ENCODE data around the gene ANKRD13B.

Gene ANKRD13B

DNA sequence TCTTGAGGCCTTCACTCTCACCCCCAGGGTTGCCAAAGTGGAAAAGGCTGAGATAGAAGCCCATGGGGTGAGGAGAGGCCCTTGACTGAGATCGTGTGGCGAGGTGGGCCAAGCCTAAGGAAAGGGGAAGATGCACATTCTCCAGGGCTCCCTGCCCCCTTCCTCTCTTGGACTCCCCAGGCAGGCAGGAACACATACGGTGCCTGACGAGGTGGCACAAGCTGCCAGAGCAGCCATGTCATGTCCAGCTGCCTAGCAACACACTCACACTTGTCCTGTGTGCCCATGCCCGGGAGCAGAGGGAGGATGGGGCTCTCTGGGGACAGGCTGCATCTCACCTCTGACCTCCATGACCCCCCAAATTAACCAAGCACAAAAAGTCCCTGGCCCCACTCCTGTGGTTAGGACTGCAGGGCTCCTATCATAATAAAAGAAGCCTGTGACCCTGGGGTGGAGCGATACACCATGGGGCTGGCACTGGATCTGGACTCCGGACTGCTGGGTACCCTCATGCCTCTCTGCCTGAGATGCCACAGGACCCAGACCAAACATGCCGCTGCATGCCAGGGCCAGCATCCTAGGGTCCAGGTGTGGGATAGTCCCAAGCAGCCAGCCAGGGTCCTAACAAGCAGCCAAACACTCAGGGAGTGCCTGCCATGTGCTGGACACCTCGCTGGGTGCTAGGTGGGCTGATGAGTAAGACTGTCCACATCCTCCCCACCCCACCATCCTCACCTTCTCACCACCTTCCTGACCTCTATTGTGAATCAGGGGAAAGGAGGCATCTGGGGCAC, 6.1 kb upstream of the ANKRD13B start:
- TF ChIP-seq, protein P1, sequence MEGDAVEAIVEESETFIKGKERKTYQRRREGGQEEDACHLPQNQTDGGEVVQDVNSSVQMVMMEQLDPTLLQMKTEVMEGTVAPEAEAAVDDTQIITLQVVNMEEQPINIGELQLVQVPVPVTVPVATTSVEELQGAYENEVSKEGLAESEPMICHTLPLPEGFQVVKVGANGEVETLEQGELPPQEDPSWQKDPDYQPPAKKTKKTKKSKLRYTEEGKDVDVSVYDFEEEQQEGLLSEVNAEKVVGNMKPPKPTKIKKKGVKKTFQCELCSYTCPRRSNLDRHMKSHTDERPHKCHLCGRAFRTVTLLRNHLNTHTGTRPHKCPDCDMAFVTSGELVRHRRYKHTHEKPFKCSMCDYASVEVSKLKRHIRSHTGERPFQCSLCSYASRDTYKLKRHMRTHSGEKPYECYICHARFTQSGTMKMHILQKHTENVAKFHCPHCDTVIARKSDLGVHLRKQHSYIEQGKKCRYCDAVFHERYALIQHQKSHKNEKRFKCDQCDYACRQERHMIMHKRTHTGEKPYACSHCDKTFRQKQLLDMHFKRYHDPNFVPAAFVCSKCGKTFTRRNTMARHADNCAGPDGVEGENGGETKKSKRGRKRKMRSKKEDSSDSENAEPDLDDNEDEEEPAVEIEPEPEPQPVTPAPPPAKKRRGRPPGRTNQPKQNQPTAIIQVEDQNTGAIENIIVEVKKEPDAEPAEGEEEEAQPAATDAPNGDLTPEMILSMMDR (IDR thresholded peaks at IDR 0.05; ENCODE audit: low read depth, low read length): no peak
- peak overlapping the region in 1 of 2 donors; percentile 82 for H3K4me3 ChIP-seq (replicated peaks in 1 of 2; ENCODE audit: low read depth in 2 of 2, low read length in 2 of 2)
- DNase-seq (ENCODE audit: low read depth in 2 of 2): no peak

DNA sequence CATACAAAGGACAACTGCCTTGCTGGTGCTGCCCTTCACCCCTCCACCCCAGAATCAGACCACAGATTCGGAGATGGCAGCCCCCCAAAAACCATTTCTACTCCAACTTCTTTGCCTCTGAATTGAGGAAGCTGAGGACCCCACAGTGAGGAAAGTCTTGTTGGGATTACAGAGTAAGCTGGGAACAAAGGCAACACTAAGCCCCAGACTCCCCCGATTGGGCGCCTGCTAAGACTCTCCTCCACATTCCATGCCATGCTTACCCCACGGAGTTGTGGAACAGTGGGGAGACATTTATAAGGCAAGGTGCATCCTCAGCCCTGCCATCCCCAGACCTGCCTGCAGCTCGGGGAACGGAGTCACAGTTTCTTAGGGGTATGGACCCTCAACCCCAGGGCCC, 5.3 kb upstream of the ANKRD13B start:
- TF ChIP-seq, protein P1 (IDR thresholded peaks at IDR 0.05; ENCODE audit: low read depth, low read length): no peak
- no peak for DNase-seq (ENCODE audit: low read depth in 2 of 2)
- H3K4me3 ChIP-seq (replicated peaks in 1 of 2; ENCODE audit: low read depth in 2 of 2, low read length in 2 of 2): peak overlapping the region; percentile 82 to 90

DNA sequence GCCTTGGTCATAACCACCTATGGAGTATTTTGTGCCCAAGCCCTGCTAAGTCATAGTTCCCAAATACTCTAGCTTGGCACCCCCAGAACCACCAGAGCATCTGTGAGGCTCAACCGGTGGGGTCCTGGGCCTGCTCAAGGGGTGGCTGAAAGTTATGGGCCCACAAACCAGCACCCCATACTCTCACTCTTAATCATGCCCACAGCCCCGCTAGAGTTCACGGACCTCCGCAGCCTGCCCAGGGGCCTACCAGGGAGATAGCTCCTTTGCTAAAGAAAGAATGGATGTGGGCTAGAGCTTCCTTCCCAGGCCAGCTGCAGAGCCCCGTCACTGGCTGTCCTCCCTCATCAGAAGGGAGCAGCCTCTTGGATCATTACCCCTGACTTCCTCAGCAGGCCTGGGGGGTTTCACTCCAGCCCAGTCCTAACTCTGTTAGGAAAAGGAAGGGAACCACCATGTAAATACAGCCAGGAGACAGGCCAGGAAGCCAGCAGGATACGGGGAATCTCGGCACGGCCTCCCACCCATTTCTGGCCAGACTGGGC, 4.8 kb upstream of the ANKRD13B start:
- peak overlapping the region; percentile 82 to 90 for H3K4me3 ChIP-seq (replicated peaks in 1 of 2; ENCODE audit: low read depth in 2 of 2, low read length in 2 of 2)
- no peak for DNase-seq (ENCODE audit: low read depth in 2 of 2)
- TF ChIP-seq, protein P1 (IDR thresholded peaks at IDR 0.05; ENCODE audit: low read depth, low read length): no peak

DNA sequence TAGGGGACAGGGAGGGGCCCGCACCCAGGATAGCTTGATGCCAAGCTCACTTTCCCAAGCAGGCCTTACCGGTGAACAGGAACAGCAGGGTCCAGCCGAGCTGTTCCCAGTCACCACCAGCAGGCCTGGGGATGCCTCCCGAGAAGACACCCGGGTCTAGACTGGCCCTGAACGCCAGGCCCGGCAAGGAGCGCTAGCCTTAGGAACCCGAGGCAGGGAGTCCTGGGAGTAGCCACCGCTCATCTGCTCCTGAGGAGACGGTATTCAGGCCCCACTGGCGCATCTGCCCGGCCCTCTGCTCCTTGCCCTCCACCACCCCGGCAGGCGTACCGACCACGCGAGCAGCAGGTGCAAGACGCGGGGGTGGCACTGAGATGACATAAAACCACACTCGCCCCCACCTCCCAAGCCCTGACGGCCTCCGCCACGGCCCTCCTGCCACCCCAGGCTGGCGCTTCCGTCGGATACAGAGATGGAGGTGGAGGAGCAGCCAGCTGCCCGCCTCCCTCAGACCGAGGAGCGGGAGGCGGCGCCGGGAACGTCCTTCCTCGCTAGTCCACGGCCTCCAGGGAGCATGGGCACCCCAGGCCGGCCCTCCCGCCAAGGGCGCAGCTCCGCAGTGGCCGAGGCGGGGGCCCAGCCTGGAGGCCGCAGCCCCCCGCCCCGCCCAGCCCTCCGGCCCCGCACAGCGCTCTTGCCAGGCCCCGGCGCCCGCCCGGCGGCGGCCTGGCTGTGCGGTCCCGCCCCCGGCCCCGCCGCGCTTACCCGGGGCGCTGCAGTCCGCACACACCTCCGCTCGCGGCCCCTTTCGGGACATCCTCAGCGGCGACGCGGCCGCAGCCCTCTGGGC, 4.1 kb upstream of the ANKRD13B start:
- DNase-seq (ENCODE audit: low read depth in 2 of 2): peak; percentile 29 to 38
- TF ChIP-seq, protein P1 (IDR thresholded peaks at IDR 0.05; ENCODE audit: low read depth, low read length): no peak
- H3K4me3 ChIP-seq (replicated peaks in 1 of 2; ENCODE audit: low read depth in 2 of 2, low read length in 2 of 2): peak overlapping the region; percentile 82 to 90

DNA sequence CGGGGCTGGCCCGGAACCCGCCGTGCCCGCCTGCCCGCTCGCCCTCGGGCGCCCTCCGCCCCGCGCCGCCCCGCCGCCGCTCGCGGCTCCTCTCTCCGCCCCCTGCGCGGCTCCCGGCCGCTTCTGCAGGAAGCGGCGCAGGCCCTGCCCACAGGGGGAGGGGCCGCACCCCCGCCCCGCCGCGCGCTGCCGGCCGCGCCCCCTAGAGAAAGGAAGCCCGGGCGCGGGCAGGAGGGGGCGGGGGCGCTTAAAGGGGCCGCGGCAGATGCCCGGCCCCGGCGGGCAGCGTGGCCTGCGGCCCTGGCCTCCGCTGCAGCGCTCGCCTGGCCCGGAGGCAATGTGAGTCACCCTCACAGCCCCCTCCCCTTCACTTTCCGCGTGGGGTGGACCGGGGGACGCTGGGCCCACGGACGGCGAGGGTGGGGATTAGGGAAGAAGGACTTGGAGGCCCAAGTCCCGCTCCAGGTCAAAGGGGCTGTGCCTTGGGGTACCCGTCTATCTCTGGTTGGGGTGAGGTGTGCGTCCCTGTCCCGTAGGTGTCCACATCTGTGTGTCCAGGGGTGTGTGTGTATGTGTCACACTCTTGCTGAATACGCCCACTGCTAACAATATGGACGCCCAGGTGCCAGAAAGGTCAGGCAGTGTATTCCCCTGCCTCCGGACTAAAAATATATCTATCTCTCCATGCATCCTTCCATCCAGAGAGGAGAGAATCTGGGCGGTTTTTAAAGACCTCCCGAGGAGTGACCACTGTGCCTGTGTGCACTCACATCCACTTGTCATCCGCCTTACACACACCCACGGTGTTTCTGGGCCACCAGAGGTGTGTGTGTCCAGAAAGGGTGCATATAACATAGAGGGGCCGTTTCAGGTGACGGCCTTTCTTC, 3.2 kb upstream of the ANKRD13B start, which contains the start of gene GIT1:
GIT1 (minus strand) TSS at position 125 of the 887 bp plus-strand sequence. CDS start 270 bp downstream, outside the sequence.
- TF ChIP-seq, protein P1 (IDR thresholded peaks at IDR 0.05; ENCODE audit: low read depth, low read length): no peak
- peak; percentile 74 to 89 for DNase-seq (ENCODE audit: low read depth in 2 of 2)
- H3K4me3 ChIP-seq (replicated peaks in 1 of 2; ENCODE audit: low read depth in 2 of 2, low read length in 2 of 2): peak within 1 kb of the TSS; percentile 82 to 90
